GM21515 (cell line): ENCODE measurements around the gene KCNC1.

Experiments used
- ATAC-seq: cut with Tn5 transposase; IDR thresholded peaks from one replicate; pipeline ENCODE4 v1.9.1; 2021; ENCODE audit not compliant: unreplicated experiment

KCNC1 gene

DNA sequence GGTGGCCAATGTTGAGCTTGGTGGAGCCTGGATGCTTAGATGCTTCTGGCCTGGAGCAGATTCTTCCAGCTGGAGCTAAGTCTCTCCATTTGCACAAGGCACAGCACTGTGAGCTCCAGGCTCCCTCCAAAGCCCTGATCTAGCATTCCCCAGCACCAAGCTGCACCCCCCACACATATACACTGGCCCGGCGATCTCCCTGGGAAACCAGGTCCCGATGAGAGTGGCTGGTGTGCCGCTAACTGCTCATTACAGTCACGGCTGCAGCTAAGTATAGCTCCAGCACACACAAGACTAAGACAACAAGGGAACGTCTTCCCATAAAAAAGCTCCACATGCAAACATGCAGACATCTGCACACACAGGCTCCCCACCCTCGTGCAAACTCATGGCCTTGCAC lies 17.6 kb downstream of the KCNC1 start:
- ATAC-seq, result no peak

DNA sequence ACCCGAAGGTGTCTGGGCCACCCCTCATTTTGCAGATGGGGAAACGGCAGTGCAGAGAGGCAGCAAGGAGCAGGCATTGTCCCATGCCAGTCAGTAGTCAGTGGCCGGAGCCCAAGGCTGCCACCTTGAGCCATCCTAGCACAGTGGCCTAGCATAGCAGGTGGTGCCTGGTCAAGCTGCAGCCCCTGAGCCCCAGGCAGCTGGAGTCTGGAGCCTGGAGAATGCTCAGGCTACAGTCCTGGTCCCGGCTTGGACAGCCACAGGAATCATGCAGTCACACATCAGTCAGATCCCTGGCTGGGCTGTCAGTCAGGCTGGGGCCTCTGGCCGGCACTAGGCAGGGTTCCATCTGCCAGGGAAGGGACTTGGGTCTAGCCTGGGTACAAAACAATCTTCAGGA lies 18.6 kb downstream of the KCNC1 start:
- no peak for ATAC-seq

DNA sequence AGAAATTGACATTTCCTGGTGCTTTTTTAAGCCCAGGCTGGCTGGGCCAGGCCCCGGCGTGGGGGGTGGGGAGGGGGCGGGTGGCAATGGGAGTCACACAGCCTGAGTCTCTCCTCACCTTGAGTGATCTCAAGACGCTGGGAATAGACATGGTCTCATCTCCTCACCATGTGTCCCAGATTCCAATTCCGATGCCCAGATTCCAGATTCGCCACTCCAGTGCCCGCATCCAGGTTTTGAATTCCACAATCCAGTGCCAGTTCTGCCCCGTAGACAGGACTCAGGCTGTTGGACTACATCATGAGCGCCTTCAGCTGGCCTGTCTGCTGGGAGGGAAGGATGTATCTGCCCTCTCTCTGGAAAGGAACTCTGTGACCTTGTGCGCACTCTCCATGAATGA lies 19.1 kb downstream of the KCNC1 start:
- ATAC-seq, result no peak

DNA sequence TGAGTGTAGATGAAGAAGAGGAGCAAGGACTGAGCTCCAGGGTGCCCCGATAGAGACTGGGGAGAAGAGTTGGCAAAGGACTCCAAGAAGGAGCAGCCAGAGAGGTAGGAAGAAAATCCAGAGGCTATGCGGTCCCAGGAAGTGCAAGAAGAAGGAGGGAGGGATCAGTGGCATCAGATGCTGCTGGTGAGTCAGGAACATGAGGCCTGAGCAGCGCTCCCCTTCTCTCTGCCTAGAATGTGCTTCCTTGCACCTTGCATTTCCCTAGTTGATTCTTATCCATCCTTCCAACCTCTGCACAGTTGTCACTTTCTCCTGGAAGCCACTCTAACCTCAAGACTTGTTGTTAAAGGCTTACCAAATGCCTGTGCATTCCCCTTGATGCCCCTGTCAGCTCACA lies 21.3 kb downstream of the KCNC1 start:
- ATAC-seq, result no peak

DNA sequence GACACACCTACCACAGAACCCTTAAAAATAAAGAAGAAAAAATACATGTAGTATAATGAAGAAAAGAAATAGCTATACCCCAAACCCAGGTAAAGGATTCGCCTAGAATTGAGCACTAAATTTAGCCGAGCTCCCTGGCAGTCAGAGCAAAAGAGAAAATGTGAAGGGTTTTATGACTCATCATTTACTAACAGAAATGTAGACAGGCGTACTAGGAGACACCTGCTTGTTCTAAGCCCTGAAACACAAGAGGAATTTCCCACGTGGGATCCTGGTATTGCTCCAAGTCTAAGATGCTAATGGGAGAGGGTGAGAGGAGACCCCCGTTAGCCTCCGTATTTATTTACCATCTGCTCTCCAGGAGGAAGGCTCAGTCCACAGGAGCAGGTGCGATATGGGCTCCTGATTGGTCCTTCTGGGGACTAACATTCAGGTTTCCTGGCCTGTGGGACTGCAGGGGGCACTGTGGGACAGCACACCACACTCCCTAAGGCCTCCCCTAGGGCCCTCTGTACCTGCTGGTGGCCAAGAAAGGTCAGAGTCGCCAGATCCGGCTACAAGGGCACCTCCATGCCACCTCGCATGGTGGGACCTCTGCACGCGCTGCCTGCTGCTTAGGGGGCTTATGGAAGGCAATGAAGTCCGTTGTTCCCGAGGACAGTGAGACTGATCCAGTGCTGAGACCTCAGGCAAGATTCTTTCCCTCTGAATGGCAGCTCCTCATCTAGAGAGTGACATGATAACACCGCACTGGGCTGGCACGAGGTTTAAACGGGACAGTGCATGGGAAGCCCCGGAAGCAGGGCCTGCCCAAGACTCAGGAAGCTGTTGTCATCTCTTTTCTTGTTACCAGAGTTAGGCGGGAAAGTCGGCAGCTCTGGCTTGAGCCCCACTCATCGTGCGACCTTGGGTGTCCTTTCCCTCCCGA lies 25.8 kb downstream of the KCNC1 start:
- no peak for ATAC-seq

DNA sequence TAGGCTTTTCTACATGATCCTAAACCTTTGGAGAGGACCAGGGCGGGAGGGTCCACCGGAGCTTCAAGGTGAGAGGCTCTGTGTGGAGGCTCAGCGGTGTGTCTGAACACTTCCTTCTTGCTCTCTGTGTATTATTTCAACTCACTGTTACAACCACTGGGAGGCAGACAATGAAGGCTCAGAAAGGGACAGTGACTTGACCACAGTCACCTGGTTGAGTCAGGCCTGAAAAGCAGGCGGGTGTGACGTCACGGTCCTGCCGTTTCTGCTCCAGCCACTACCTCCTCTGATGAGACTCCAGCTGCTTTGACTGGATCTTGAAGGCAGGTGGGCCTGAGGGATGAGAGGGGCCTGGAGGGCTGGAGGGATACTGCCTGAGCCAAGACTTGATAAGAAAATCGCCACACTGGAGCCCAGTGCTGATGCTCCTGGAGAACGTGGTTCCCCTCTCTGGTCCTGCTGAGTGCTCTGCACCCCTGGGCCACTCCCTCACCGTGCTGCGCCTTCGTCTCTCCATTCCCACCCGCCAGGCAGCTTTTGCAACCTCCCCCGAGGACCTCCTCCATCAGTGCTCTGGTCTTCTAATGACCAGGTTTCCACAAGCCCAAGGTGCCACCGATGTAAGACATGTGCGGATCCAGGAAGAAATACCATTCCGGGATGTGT lies 27.9 kb downstream of the KCNC1 start:
- no peak for ATAC-seq

DNA sequence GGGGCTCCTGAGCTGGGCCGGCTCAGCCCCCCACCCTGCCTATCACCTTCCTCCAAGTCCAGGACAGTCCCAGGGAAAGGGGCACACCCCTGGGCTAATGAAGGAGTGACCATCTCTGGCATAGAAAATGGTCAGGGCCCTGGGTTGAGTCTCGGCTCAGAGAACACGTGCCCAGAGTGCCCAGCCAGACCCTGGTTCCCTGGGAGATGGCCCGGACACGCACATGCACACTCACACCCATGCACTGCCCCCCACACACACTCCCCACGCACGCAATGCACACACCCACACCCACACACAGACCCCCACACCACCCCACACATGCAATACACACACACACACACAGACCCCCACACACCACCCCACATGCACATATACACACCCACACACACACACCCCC lies 28.7 kb downstream of the KCNC1 start:
- no peak for ATAC-seq

DNA sequence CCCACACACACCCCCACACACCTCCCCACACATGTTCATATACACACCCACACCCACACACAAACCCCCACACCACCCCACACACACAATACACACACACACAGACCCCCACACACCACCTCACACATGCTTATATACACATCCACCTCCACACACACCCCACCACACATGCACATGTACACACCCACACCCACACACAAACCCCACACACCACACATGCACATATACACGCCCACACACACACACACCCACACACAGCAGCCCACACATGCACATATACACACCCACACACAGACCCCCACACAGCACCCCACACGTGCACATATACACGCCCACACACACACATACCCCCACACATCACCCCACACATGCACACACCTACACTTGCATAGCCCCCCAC lies 29.1 kb downstream of the KCNC1 start:
- ATAC-seq, result no peak

DNA sequence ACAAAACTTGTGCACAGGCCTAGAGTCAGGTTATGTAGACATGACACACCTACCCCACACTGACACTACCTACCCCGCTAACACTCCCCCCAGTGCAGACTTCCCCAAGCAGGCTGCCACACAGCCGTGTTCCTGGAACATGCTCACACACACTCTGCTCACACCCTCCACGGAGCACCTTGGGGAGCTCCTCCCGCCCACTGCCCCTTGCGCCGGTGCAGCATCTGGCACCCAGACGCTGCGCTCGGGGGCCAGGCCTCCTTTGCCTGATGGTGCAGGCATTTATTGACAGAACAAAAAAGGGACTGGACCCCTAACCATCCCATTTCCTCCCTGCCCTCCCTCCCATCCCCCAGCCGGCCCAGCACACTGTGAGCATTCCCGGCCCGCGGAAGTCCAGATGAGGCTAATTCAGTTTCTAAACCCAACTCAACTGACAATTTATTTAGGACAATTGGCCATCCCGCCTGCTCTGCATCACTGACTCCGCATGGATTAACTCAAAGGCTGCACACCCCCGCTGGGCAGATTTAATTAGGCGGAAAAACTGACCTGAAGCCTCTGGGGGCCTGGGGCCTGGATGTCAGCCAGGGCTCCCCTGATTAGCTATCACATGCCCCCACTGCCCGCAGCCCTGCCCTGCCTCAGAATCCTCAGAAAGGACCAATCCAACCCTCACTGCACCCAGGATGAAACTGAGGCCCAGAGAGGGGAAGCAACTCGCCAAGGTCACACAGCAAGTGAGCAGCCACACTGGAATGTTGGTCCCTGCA lies 30.1 kb downstream of the KCNC1 start:
- no peak for ATAC-seq

DNA sequence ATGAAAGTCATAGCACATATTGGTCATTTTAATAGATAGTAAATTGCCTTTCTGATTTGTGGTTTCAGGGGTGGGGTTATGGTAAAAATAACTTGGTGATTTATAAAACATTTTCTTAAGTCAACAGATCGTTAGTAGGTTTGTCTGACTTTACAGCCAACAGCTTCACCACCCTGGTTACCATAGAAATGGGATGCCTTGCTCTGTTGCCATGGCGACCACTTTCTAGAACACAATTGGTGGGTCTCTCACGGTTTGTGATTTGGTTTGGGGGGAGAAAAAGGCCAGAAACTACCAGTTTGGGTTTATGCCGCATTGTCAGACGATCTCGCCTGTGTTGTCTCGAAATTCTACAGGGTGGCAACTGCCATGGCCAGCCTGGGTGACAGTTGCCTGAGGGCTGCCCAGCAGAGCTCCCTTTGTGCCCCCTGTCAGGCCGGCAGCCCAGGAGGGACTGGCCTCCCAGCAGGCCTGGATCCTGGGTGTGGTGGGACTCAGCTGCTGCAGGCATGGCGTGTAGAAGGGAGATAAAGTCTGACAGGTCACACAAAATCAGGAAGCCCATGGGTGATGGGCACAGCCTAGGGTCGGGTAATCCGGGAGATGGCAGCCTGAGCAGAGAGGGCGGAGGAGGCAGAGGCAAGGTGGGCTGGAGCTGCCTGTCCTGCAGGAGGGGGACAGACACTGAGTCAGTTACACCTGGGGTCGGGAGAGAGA lies 30.9 kb downstream of the KCNC1 start:
- no peak for ATAC-seq

DNA sequence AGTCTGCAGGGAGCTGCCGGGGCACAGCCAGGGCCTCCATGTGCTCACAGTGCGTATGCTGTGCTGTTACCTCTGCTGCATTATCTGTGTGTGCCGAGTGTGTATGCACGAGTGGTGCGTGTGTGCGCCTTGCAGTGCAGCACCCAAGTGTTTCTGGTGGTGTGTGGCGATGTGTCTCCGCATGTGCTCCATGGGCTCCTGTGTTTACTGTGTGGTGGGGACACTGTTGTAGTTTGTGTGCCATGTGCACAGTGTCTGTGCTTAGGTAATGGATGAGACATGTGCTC lies 31.4 kb downstream of the KCNC1 start:
- ATAC-seq, result no peak

DNA sequence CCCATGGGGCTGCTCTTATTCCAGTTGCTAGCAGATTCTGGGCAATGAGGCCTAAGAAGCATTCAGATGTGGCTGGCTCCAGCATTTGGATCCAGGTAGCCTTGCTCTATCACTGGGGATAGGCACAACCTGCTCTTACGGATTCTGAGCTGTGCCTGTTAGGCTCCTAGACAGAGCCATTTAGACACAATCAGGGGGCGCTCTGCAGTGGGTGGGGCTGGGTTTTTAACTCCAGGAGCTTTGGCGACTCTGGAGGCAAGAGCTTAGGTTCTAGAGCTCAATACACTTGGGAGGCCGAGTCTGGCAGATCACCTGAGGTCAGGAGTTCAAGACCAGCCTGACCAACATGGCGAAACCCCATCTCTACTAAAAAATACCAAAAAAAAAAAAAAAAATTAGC lies 32.0 kb downstream of the KCNC1 start:
- no peak for ATAC-seq

DNA sequence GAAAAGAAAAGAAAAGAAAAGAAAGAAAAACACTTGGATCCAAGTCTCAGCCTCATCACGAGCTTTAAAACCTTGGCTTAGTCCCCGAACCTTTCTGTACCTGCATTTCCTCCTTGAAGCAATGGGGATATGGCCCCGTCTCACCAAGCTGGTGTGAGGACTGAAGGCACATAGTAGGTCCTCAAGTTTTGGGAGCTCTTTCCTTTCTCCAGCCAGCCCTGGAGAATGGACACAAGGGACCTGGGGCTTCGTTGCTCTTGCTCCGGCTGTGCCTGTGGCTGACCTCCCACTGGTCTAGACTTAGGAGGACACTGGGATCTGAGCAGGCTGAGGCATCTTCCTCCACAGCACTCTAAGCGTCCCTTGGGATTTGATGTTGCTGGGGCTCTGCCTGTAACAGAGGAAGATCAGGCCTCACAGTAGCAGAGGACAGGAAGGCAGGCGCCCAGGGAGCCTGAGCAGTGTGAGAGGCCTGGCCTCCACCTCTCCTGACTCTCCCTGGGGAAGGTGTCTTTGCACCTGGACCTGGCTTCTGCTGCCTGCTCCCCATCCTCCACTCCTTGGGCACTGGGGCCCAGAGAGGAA lies 32.8 kb downstream of the KCNC1 start:
- ATAC-seq, result no peak

DNA sequence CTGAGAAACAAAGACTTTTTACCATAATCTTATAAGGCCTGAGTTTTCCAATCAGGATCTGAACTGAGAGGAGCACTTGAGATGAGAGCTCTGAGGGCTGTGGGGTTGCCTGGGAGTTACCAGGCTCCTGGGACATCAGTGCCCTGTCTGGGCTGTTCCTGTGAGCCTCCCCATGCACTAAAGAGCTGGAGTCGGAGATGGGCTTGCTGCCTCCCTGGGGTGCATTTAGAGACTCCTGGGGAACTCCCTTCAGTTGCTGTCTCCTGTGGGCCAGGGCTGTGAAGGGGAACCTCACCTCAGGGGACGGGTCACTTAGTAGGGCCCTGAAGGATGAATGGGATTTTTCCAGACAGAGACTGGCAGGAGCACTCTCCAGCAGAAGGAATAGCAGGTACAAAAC lies 33.3 kb downstream of the KCNC1 start:
- no peak for ATAC-seq

DNA sequence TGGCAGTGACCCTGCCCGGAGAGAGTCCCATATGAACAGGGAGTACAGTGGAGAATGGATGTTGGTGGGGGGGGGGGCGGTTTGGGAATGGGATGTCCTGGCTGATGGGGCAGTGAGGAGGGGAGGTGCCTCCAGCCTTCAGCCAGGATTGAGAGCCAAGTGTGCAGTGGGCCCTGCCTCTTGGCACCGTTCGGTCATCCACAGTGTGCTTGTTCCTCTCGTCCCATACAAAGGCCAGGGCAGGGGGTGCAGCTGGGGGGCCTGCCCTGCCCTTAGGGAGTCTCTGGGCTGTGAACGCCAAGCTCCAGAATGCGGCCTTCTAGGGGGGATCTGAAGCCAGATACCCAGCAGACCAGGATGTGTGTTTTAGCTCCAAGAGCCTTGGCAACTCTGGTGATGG lies 34.0 kb downstream of the KCNC1 start:
- ATAC-seq, result no peak

DNA sequence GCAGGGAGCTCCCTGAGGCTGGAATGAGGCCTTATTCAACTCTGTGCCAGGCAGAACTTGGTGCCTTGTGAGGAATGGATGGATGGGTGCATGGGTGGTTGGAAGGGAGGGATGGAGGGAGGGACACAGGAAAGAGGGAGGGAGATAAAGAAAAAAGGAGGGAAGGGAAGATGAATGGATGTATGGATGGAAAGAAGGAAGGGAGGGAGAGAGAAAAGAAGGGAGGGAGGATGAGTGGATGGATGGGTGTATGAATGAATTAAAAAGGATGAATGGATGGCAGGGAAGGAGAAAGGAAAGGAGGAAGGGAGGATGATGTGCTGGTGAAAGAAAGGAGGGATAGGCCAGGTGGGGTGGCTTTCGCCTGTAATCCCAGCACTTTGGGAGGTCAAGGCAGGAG lies 34.6 kb downstream of the KCNC1 start:
- no peak for ATAC-seq

DNA sequence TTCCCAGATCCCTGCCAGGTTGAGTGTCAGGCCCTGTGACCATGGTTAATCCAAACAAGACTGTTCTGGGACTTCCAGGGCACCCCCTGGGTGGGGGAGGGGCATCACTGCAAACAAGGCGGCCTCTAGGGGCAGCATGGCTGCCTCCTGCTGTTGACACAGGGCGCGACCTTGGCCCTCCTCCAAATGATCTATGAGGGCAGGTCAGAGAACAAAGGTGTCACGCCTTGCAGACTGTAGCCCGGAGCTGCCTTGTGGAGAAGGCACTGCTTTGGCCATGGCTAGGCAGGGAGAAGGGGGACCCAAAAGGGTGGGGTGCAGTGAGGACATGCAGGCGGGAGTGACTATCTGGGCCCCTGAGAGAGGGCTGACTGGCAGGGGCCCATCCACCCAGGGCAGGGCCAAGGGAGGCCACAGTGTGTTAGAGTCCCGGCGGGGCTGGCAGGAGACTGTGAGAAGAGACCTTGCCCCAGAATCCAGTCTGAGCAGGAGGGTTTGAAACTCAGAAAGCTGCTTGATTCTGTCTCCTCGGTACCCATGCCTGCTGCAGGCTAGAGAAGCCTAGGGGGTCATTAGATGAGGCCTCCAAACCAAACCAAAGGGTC lies 35.6 kb downstream of the KCNC1 start:
- no peak for ATAC-seq

DNA sequence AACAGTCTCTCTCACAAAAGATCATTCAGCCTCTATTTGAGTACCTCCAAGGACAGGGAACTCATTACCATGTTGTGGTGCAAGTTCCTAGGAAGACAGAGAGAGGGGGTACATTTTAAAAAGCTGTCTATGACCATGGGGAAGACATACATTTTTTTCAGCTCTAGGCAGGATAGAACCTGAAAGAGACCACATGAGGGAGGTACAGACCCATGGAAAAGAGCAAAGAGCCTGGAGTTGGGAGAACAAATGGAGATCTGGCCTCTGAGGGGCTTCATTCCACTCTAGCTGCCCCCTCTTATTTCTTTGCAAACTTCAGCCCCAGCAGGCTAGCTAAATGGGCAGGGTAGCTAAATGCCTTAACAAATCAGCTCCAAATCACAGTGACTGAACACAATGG lies 36.3 kb downstream of the KCNC1 start:
- ATAC-seq, result no peak

DNA sequence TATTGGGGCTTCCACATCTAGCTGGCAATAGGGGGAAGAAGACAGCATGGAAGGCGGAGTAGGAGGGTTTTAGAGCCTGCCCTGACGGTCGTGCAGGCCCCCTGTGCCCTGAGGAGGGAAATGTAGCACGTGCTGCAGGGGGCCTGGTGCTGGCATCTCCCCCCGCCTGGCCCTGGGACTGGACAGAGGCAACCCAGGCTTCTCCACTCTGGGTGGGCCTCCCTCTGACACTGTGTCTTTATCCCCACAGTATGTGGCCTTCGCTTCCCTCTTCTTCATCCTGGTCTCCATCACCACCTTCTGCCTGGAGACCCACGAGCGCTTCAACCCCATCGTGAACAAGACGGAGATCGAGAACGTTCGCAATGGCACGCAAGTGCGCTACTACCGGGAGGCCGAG lies 36.8 kb downstream of the KCNC1 start:
- ATAC-seq, result no peak

DNA sequence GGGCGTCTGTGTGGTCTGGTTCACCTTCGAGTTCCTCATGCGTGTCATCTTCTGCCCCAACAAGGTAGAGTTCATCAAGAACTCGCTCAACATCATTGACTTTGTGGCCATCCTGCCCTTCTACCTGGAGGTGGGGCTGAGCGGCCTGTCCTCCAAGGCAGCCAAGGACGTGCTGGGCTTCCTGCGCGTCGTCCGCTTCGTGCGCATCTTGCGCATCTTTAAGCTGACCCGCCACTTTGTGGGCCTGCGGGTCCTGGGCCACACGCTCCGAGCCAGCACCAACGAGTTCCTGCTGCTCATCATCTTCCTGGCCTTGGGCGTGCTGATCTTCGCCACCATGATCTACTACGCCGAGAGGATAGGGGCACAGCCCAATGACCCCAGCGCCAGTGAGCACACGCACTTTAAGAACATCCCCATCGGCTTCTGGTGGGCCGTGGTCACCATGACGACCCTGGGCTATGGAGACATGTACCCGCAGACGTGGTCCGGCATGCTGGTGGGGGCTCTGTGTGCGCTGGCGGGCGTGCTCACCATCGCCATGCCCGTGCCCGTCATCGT lies 37.3 kb downstream of the KCNC1 start:
- no peak for ATAC-seq
